ENCODE measurements around the gene CAMK2D.

DNA sequence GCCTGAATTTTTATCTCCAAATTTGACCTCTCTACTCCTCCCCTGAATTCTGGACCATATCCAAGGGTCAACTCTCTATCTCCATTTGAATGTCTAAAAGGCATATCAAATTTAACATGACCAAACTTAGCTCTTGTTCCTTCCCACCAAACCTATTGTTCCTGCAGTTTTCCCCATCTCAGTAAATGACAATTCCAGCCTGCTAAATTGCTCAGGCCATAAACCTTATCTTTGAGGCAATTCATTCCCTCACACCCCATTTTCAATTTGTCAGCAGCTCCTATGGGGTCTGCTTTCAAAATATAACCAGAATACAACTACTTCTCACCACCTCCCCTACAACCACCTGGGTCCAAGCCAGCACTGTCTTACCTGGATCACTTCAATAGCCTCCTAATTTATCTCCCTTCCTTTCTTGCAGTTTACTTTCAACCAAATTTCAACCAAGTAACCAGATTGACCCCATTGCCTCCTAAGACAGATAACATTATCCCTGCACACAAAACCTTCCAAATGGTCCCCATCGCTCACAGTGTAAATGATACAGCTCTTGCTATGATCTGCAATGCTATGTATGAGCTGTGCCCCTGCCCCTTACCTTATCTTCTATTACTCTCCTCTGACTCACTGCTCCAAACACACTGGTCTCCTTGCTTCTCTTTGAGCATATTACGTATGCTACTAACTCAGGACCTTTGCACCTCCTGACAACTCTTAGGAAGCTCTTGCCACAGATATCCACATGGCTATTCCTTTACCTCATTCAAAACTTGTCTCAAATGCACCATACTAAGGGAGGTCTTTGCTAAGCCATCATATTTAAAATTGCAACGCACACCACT, 66.0 kb downstream of the CAMK2D start:
- no peak for TF ChIP-seq POLR2A (IDR thresholded peaks at IDR 0.05)
- TF ChIP-seq, protein P1, sequence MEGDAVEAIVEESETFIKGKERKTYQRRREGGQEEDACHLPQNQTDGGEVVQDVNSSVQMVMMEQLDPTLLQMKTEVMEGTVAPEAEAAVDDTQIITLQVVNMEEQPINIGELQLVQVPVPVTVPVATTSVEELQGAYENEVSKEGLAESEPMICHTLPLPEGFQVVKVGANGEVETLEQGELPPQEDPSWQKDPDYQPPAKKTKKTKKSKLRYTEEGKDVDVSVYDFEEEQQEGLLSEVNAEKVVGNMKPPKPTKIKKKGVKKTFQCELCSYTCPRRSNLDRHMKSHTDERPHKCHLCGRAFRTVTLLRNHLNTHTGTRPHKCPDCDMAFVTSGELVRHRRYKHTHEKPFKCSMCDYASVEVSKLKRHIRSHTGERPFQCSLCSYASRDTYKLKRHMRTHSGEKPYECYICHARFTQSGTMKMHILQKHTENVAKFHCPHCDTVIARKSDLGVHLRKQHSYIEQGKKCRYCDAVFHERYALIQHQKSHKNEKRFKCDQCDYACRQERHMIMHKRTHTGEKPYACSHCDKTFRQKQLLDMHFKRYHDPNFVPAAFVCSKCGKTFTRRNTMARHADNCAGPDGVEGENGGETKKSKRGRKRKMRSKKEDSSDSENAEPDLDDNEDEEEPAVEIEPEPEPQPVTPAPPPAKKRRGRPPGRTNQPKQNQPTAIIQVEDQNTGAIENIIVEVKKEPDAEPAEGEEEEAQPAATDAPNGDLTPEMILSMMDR (IDR thresholded peaks at IDR 0.05): no peak
